Osteoblast (primary cell): ENCODE results near the gene ADARB2. TPM values are rescaled to one million over a fixed set of nuclear protein-coding genes. Genes with fewer than 3 reads are reported as not detected.

ENCODE experiments used
- DNase-seq: peaks from one replicate; pipeline ENCODE4 v3.0.0; 2011; ENCODE audit warnings: low spot score, mixed read lengths; ENCODE audit not compliant: insufficient read length; ENCODE audit errors: missing footprints
- H2AFZ ChIP-seq: 2 replicates; pipeline ENCODE4 v1.6.0; 2011; ENCODE audit warnings: mild to moderate bottlenecking, low read length
- H3K27ac ChIP-seq: 2 replicates; pipeline ENCODE4 v1.5.1; 2011; ENCODE audit warnings: mild to moderate bottlenecking, low read depth, low read length, moderate library complexity
- H3K27me3 ChIP-seq: 2 replicates; pipeline ENCODE4 v1.6.0; 2012; ENCODE audit warnings: mild to moderate bottlenecking, control low read depth, inconsistent platforms, low read length, moderate library complexity; ENCODE audit not compliant: insufficient read depth
- H3K36me3 ChIP-seq: 2 replicates; pipeline ENCODE4 v1.5.1; 2011; ENCODE audit warnings: mild to moderate bottlenecking, low read length, control low read depth, moderate library complexity; ENCODE audit not compliant: insufficient read depth
- H3K4me1 ChIP-seq: 2 replicates; pipeline ENCODE4 v1.5.1; 2011; ENCODE audit warnings: mild to moderate bottlenecking, low read length, control low read depth, moderate library complexity; ENCODE audit not compliant: insufficient read depth
- H3K4me2 ChIP-seq: 2 replicates; pipeline ENCODE4 v1.6.0; 2011; ENCODE audit warnings: mild to moderate bottlenecking, low read length; ENCODE audit not compliant: insufficient read depth
- H3K4me3 ChIP-seq: fragments of 200-600 bp; sonication (generic); 3 replicates; pipeline ENCODE4 v1.5.1; 2012; ENCODE audit warnings: mild to moderate bottlenecking, low read length, inconsistent platforms; ENCODE audit not compliant: insufficient read depth
- H3K79me2 ChIP-seq: 2 replicates; pipeline ENCODE4 v1.6.0; 2012; ENCODE audit warnings: mild to moderate bottlenecking, low read length, control low read depth, inconsistent platforms; ENCODE audit not compliant: insufficient read depth
- H3K9me3 ChIP-seq: 2 replicates; pipeline ENCODE4 v1.5.1; 2011; ENCODE audit warnings: low read depth, low read length, control low read depth
- H4K20me1 ChIP-seq: 2 replicates; pipeline ENCODE4 v1.6.0; 2012; ENCODE audit warnings: mild to moderate bottlenecking, low read length, control low read depth; ENCODE audit not compliant: insufficient read depth
- total RNA-seq: library from RNA; depleted of rRNA; stranded (reverse); fragments of >200 nt; gene quantifications from 2 replicates; pipeline ENCODE4 v1.2.3, GENCODE V29; 2012
- TF ChIP-seq, protein P1 (sequence below): IDR thresholded peaks from 2 replicates; pipeline ENCODE4 v1.5.1; 2011; ENCODE audit warnings: mild to moderate bottlenecking, low read depth, low read length, moderate library complexity; ENCODE audit errors: extremely low read depth

Gene ADARB2
- total RNA-seq, 1 donor: not detected

DNA sequence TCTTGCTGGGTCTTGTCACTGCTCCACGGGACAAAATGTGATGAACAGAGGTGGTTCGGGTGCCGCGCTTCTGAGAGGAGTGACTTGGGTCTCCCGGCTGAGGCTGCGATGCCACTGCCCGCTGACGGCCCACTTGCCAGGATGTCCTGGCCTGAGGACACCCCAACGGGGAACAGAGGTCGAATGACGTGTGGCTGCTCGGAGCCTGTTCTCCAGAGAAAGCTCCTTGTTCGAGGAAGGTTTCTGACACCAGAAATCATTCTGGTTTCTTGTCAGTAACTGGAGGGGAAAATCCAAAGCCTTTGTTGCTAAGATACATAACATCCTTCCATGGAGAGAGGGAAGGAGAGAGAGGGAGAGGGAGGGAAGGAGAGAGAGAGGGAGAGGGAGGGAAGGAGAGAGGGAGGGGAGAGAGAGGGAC is 444.7 kb downstream of the ADARB2 start:
- Histone ChIP-seq H3K4me3 (no peak overlapping the region), H3K4me2 (no peak overlapping the region), H3K36me3 (no peaks in the 10 kb centered on the region), H3K9me3 (no peaks in the 10 kb centered on the region), H2AFZ (no peak overlapping the region), H3K4me1 (no peaks in the 10 kb centered on the region), H3K27me3 (no peaks in the 10 kb centered on the region), H3K79me2 (no peaks in the 10 kb centered on the region), H4K20me1 (no peaks in the 10 kb centered on the region), H3K27ac (no peak overlapping the region)
- peak; percentile 65 for DNase-seq
- TF ChIP-seq, protein P1, sequence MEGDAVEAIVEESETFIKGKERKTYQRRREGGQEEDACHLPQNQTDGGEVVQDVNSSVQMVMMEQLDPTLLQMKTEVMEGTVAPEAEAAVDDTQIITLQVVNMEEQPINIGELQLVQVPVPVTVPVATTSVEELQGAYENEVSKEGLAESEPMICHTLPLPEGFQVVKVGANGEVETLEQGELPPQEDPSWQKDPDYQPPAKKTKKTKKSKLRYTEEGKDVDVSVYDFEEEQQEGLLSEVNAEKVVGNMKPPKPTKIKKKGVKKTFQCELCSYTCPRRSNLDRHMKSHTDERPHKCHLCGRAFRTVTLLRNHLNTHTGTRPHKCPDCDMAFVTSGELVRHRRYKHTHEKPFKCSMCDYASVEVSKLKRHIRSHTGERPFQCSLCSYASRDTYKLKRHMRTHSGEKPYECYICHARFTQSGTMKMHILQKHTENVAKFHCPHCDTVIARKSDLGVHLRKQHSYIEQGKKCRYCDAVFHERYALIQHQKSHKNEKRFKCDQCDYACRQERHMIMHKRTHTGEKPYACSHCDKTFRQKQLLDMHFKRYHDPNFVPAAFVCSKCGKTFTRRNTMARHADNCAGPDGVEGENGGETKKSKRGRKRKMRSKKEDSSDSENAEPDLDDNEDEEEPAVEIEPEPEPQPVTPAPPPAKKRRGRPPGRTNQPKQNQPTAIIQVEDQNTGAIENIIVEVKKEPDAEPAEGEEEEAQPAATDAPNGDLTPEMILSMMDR: no peak

DNA sequence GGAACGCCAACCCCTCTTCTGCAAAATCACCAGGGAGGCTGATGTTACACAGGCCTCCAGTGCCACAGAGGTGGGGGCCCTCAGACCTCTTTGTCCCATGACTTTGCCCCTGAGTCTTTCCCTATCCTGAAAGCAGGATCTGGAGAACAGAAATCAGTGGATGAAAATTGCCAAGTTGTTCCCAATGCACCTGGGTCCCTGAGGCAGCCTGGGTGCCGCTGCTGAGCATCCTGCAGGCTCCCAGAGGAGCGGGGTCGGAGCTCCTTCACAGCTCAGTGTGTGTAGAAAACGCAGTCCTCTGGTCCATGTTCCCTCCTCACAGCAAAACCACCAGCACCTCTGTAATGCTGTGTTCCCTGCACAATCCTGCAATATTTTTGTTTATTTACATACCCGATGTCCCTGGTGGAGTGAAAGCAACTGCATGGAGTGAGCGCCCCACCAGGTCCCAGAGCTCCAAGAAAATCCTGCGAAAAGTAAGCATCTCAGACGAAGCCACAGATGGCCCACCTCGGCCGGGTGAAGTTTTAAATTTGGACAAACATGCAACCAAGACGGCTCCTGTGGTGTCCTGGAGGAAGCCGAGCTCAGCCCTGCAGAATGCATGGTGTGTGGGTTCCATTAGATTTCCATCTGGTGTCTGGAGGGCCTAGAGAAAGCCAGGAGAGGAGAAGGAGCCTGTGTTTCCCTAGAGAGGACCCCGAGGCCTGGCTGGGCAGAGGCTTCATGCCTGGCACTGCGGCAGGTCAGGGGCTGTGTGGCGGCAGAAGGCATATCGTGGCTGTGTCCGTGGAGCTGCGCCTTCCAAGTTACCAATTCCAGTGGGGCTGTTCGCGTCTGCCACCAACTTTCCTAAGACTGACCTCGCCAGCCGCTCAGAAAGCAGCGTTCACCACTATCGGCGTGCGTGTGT is 445.9 kb downstream of the ADARB2 start:
- Histone ChIP-seq H3K79me2 (no peaks in the 10 kb centered on the region), H3K27ac (no peak overlapping the region), H3K27me3 (no peaks in the 10 kb centered on the region), H3K4me2 (no peak overlapping the region), H2AFZ (no peak overlapping the region), H4K20me1 (no peaks in the 10 kb centered on the region), H3K9me3 (no peaks in the 10 kb centered on the region), H3K4me1 (no peaks in the 10 kb centered on the region), H3K4me3 (no peak overlapping the region), H3K36me3 (no peaks in the 10 kb centered on the region)
- TF ChIP-seq, protein P1: no peak
- DNase-seq: peak; percentile 71

DNA sequence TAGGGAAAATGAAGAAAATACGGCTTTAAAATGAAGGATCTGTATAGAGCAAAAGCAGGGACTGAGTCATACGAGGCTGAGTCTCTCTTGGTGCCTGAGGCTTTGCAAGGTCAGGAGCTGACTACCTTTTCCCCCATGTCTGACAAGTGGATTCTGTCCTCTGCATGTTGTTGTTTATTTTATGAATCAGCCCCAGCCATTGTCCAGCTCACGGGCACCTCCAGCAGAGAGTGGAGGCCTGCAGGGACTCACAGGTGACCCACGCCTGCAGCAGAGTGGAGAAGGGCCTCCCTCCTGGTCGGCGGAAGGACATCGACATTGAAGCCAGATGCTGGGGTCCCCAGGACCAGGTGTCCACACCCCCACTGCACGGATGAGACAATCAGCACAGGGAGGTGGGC is 447.3 kb downstream of the ADARB2 start:
- TF ChIP-seq, protein P1: no peak
- DNase-seq: no peak
- Histone ChIP-seq H3K27ac (no peak overlapping the region), H3K4me1 (no peaks in the 10 kb centered on the region), H3K27me3 (no peaks in the 10 kb centered on the region), H3K36me3 (no peaks in the 10 kb centered on the region), H3K79me2 (no peaks in the 10 kb centered on the region), H3K9me3 (no peaks in the 10 kb centered on the region), H3K4me3 (no peak overlapping the region), H2AFZ (no peak overlapping the region), H3K4me2 (no peak overlapping the region), H4K20me1 (no peaks in the 10 kb centered on the region)

DNA sequence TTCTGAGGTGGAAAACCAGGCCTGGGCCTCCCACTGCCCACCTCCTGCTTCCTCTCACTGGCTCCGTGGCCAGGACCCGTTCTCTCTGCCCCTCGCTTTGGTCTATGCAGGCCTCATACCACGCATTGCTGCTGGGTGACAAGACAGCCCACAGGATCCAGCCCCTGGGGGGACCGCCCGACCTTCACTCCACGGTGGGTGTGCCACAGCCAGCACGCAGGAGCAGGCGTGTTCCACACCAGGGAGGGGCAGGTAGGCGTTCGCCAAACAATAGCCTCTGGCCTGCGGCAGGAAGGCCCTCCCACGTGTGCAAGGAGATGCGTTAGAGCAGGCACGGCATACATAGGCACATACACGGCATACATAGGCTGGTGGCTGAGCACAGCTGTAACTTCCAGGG is 447.7 kb downstream of the ADARB2 start:
- TF ChIP-seq, protein P1: no peak
- H3K27ac ChIP-seq: no peak overlapping the region
- no peaks in the 10 kb centered on the region for H3K79me2 ChIP-seq
- no peak overlapping the region for H3K4me2 ChIP-seq
- no peaks in the 10 kb centered on the region for H4K20me1 ChIP-seq
- DNase-seq: no peak
- no peak overlapping the region for H3K4me3 ChIP-seq
- no peaks in the 10 kb centered on the region for H3K27me3 ChIP-seq
- H2AFZ ChIP-seq: no peak overlapping the region
- no peaks in the 10 kb centered on the region for H3K4me1 ChIP-seq
- no peaks in the 10 kb centered on the region for H3K9me3 ChIP-seq
- no peaks in the 10 kb centered on the region for H3K36me3 ChIP-seq
